PC-9 (cell line): Measurements from ENCODE around the gene MRPL4. TPM values are rescaled to one million over a fixed set of nuclear protein-coding genes. Genes with fewer than 3 reads are reported as not detected.
A peak's percentile ranks its signal among the peaks of the same experiment; 100 is the strongest.

Source experiments
- BruUV-seq: library from RNA; stranded (reverse); fragments of 400-500 nt; replicated peaks from 2 replicates; lab custom pipeline; 2021; lab: Mats Ljungman, UMichigan
- CTCF ChIA-PET: fragments of 300-600 bp; sonication (Branson Sonifier 250); formaldehyde crosslinking; loops from one replicate; lab custom pipeline; 2022; ENCODE audit warnings: antibody characterized with exemption; lab: Charles Lee
- POLR2A ChIA-PET: fragments of 300-600 bp; sonication (Branson Sonifier 250); formaldehyde crosslinking; loops from one replicate; lab custom pipeline; 2022; ENCODE audit warnings: antibody characterized with exemption; ENCODE audit not compliant: unreplicated experiment; lab: Charles Lee
- DNase-seq, 2 experiments: peaks; one replicate each; pipeline versions ENCODE4 v3.0.0 to v3.0.0-alpha.2; 2015 to 2022; ENCODE audit warnings: mixed read lengths in 1 of 2
- H2AFZ ChIP-seq: fragments of 200-600 bp; sonication (generic); 2 replicates; pipeline ENCODE4 v1.8.1; 2017; ENCODE audit warnings: antibody characterized with exemption
- H3F3A ChIP-seq: fragments of 200-600 bp; sonication (generic); 2 replicates; pipeline ENCODE4 v1.8.1; 2017; ENCODE audit warnings: antibody characterized with exemption, mild to moderate bottlenecking, low read depth; ENCODE audit not compliant: insufficient read depth
- H3K27ac ChIP-seq: fragments of 200-600 bp; sonication (generic); 2 replicates; pipeline ENCODE4 v1.6.1; 2016; ENCODE audit warnings: mixed run types
- H3K27me3 ChIP-seq: fragments of 200-600 bp; sonication (generic); 2 replicates; pipeline ENCODE4 v1.6.1; 2016; ENCODE audit warnings: low read depth, mixed run types; ENCODE audit not compliant: insufficient read depth
- H3K36me3 ChIP-seq: fragments of 200-600 bp; sonication (generic); 2 replicates; pipeline ENCODE4 v1.6.1; 2016; ENCODE audit warnings: low read depth, mixed run types
- H3K4me1 ChIP-seq: fragments of 200-600 bp; sonication (generic); replicated peaks from 2 replicates; pipeline ENCODE4 v1.6.1; 2016; ENCODE audit warnings: mixed run types; ENCODE audit not compliant: insufficient read depth
- H3K4me2 ChIP-seq: fragments of 200-600 bp; sonication (generic); 2 replicates; pipeline ENCODE4 v1.6.1; 2017; ENCODE audit warnings: mixed run types
- H3K4me3 ChIP-seq: fragments of 200-600 bp; sonication (generic); 2 replicates; pipeline ENCODE4 v1.6.1; 2016; ENCODE audit warnings: mixed run types
- H3K79me2 ChIP-seq: fragments of 200-600 bp; sonication (generic); 2 replicates; pipeline ENCODE4 v1.6.1; 2017; ENCODE audit warnings: low read depth, mixed run types
- H3K9me2 ChIP-seq: fragments of 200-600 bp; sonication (generic); 2 replicates; pipeline ENCODE4 v1.8.1; 2017; ENCODE audit warnings: mild to moderate bottlenecking; ENCODE audit not compliant: insufficient read depth
- H3K9me3 ChIP-seq: fragments of 200-600 bp; sonication (generic); 2 replicates; pipeline ENCODE4 v1.8.1; 2016; ENCODE audit warnings: low read depth; ENCODE audit not compliant: insufficient read depth
- H4K20me1 ChIP-seq: fragments of 200-600 bp; sonication (generic); 2 replicates; pipeline ENCODE4 v1.8.1; 2017; ENCODE audit not compliant: insufficient read depth
- EZH2 ChIP-seq: fragments of 200-600 bp; sonication (generic); IDR thresholded peaks from 2 replicates; pipeline ENCODE4 v1.8.0; 2017; ENCODE audit warnings: antibody characterized with exemption, low read depth
- intact Hi-C: fragments of 100-400 bp; cut with micrococcal nuclease; formaldehyde crosslinking; loops from one replicate; pipeline ENCODE4 v1.10.0; 2022; ENCODE audit not compliant: unreplicated experiment
- total RNA-seq: library from RNA; stranded (reverse); gene quantifications from 2 replicates; pipeline ENCODE4 v1.2.3, GENCODE V29; 2021
- TF ChIP-seq, protein P1 (sequence below): fragments of 200-600 bp; sonication (generic); conservative IDR thresholded peaks from 2 replicates; pipeline ENCODE4 v1.6.1; 2017; ENCODE audit warnings: mixed run types, antibody characterized with exemption, mild to moderate bottlenecking, moderate library complexity

The MRPL4 gene
- total RNA-seq, 1 experiment from 2014 or later: 98.2 TPM

DNA sequence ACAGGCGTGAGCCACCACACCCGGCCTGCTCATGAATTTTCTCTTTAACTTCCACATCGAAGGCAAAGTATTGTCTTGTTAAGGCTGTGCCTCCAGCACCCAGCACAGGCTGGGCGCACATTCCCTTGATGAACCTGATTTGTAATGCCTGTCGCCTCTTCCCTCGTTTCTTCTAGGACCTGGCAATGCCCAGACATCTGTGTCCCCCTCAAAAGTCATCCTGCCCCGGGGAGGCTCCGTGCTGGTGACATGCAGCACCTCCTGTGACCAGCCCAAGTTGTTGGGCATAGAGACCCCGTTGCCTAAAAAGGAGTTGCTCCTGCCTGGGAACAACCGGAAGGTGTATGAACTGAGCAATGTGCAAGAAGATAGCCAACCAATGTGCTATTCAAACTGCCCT lies 22.6 kb downstream of the MRPL4 start:
- no peaks in the 10 kb centered on the region for H3K27me3 ChIP-seq
- ChIA-PET POLR2A (no interaction called here), CTCF (interaction anchor here (0.7 kb wide), 1 partner anchor 1109 kb away, joined by 5 read pairs; no protein-coding TSS in a partner anchor)
- H3K4me2 ChIP-seq: no peak overlapping the region
- no peaks in the 10 kb centered on the region for H3K9me3 ChIP-seq
- H3K27ac ChIP-seq: no peak overlapping the region
- H3K4me3 ChIP-seq: no peak overlapping the region
- H3F3A ChIP-seq: peaks cover 43% of the 10 kb centered on the region
- H2AFZ ChIP-seq: no peak overlapping the region
- peaks cover 32% of the 10 kb centered on the region for H3K4me1 ChIP-seq
- no peaks in the 10 kb centered on the region for H3K36me3 ChIP-seq
- TF ChIP-seq, protein P1, sequence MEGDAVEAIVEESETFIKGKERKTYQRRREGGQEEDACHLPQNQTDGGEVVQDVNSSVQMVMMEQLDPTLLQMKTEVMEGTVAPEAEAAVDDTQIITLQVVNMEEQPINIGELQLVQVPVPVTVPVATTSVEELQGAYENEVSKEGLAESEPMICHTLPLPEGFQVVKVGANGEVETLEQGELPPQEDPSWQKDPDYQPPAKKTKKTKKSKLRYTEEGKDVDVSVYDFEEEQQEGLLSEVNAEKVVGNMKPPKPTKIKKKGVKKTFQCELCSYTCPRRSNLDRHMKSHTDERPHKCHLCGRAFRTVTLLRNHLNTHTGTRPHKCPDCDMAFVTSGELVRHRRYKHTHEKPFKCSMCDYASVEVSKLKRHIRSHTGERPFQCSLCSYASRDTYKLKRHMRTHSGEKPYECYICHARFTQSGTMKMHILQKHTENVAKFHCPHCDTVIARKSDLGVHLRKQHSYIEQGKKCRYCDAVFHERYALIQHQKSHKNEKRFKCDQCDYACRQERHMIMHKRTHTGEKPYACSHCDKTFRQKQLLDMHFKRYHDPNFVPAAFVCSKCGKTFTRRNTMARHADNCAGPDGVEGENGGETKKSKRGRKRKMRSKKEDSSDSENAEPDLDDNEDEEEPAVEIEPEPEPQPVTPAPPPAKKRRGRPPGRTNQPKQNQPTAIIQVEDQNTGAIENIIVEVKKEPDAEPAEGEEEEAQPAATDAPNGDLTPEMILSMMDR: no peak
- TF ChIP-seq EZH2: no peak
- peaks cover 16% of the 10 kb centered on the region for H3K79me2 ChIP-seq
- intact Hi-C loops: no loop called here
- no TSS peak for BruUV-seq
- no peaks in the 10 kb centered on the region for H3K9me2 ChIP-seq
- H4K20me1 ChIP-seq: no peaks in the 10 kb centered on the region
- no peak for DNase-seq

DNA sequence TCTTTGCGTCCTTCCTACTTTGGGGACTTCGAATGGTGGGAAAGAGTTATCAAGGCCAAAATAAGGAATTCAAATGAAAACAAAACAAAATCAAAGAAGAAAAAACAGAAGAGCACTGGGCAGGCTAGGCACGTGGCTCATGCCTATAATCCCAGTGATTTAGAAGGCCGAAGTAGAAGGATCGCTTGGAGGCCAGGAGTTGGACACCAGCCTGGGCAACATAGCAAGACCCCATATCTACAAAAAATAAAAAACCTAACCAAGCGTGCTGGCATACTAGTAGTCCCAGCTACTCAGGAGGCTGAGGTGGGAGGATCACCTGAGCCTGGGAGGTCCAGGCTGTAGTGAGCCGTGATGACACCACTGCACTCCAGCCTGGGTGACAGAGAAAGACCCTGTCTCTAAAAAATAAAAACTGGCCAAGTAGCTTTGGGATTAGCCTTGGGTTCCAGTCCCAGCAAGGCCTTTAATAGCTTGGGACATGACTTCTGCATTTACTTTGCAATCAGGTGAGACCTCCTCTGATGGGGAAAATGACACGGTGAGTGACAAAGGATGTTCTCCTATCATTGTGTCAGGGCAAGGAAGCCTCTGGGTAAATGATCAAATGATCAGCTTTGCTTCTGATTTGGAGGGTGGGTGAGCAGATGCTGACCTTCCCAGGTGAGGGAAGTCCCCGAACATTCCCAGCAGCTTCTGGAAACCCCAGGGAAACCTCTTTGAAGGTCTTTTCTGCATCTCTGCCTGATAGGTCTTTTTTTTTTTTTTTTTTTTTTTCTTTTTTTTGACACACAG lies 26.0 kb downstream of the MRPL4 start:
- CTCF ChIA-PET: interaction anchor here (0.6 kb wide), 3 partner anchors 23 to 342 kb away, joined by 4 to 7 read pairs (median 5); partner anchors contain the start of gene OLFM2
- H3K79me2 ChIP-seq: peaks cover under 1% of the 10 kb centered on the region; the same call in 1 of the 2 replicates
- POLR2A ChIA-PET: no interaction called here
- TF ChIP-seq, protein P1: no peak
- TF ChIP-seq EZH2: no peak
- no peaks in the 10 kb centered on the region for H3K9me3 ChIP-seq
- H3K4me2 ChIP-seq: no peak overlapping the region
- BruUV-seq: TSS peak; percentile 50
- H3K4me3 ChIP-seq: no peak overlapping the region
- no peak overlapping the region for H2AFZ ChIP-seq
- H3K36me3 ChIP-seq: no peaks in the 10 kb centered on the region
- peak overlapping the region; percentile 64 for H3K27ac ChIP-seq
- peaks cover 44% of the 10 kb centered on the region for H3F3A ChIP-seq
- H3K9me2 ChIP-seq: no peaks in the 10 kb centered on the region
- peaks cover 26% of the 10 kb centered on the region for H3K4me1 ChIP-seq
- H4K20me1 ChIP-seq: no peaks in the 10 kb centered on the region
- no peak for DNase-seq
- no peaks in the 10 kb centered on the region for H3K27me3 ChIP-seq
- intact Hi-C loops: no loop called here

DNA sequence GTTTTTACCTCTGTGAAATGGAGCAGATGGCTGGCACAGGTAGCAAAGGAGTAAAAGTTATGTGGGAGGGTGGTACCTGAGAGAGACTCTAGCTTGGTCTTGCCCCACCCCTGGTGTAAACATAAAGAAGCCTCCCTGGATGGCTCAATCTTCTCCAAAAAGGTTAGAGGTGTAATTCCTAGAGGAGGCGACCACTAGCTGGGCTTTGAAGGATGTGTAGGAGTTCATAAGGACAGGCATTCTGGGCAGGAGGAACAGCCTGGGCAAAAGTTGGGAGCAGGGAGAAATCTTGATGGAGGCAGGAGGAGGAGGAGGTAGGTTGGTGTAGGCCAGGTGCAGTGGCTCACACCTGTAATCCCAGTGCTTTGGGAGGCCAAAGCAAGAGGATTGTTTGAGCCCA lies 26.9 kb downstream of the MRPL4 start:
- peaks cover 46% of the 10 kb centered on the region for H3F3A ChIP-seq
- intact Hi-C loops: no loop called here
- no peaks in the 10 kb centered on the region for H3K79me2 ChIP-seq
- no peaks in the 10 kb centered on the region for H4K20me1 ChIP-seq
- no peak overlapping the region for H3K4me3 ChIP-seq
- no peaks in the 10 kb centered on the region for H3K9me2 ChIP-seq
- no peaks in the 10 kb centered on the region for H3K9me3 ChIP-seq
- CTCF ChIA-PET: no interaction called here
- TF ChIP-seq, protein P1: no peak
- TF ChIP-seq EZH2: no peak
- BruUV-seq: no TSS peak
- H2AFZ ChIP-seq: no peak overlapping the region
- H3K4me1 ChIP-seq: peaks cover 36% of the 10 kb centered on the region
- H3K27me3 ChIP-seq: no peaks in the 10 kb centered on the region
- no peak overlapping the region for H3K27ac ChIP-seq
- no peaks in the 10 kb centered on the region for H3K36me3 ChIP-seq
- H3K4me2 ChIP-seq: no peak overlapping the region
- POLR2A ChIA-PET: interaction anchor here (0.6 kb wide), 1 partner anchor 9 kb away, joined by 3 read pairs; no protein-coding TSS in a partner anchor
- DNase-seq: no peak
